ENCODE results near the gene SFRP4.
"Not testable (repeated sequence)": the region's sequence is repeated elsewhere in the genome, so short reads cannot be mapped to it uniquely, and the experiment has no call there.

DNA sequence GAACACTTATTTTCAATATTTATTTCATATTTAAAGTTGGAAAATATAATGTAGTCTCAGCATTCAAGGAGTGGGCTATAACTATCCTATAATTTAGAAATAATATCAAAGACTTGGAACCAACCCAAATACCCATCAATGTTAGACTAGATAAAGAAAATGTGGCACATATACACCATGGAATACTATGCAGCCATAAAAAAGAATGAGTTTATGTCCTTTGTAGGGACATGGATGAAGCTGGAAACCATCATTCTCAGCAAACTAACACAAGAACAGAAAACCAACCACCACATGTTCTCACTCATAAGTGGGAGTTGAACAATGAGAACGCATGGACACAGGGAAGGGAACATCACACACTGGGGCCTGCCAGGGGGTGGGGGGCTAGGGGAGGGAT, 37.6 kb upstream of the SFRP4 start:
- TF ChIP-seq, protein P1, sequence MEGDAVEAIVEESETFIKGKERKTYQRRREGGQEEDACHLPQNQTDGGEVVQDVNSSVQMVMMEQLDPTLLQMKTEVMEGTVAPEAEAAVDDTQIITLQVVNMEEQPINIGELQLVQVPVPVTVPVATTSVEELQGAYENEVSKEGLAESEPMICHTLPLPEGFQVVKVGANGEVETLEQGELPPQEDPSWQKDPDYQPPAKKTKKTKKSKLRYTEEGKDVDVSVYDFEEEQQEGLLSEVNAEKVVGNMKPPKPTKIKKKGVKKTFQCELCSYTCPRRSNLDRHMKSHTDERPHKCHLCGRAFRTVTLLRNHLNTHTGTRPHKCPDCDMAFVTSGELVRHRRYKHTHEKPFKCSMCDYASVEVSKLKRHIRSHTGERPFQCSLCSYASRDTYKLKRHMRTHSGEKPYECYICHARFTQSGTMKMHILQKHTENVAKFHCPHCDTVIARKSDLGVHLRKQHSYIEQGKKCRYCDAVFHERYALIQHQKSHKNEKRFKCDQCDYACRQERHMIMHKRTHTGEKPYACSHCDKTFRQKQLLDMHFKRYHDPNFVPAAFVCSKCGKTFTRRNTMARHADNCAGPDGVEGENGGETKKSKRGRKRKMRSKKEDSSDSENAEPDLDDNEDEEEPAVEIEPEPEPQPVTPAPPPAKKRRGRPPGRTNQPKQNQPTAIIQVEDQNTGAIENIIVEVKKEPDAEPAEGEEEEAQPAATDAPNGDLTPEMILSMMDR (IDR thresholded peaks at IDR 0.05), result not testable (repeated sequence)
- not testable (repeated sequence) for TF ChIP-seq POLR2A (IDR thresholded peaks at IDR 0.05)

Data from vagina (tissue), 2 donors.